Hepatocyte (in vitro differentiated cells): Measurements from ENCODE around the gene MUC5B. TPM values are rescaled to one million over a fixed set of nuclear protein-coding genes. Genes with fewer than 3 reads are reported as not detected.

Experiments used
- DNase-seq: peaks from one replicate; pipeline ENCODE4 v3.0.0-alpha.2; 2016; ENCODE audit warnings: low spot score
- H2AFZ ChIP-seq: fragments of 200-600 bp; sonication (generic); 2 replicates; pipeline ENCODE4 v1.6.0; 2016; ENCODE audit warnings: antibody characterized with exemption, mild to moderate bottlenecking
- H3K27ac ChIP-seq: fragments of 200-600 bp; sonication (generic); 2 replicates; pipeline ENCODE4 v1.5.1; 2016; ENCODE audit warnings: mild to moderate bottlenecking
- H3K27me3 ChIP-seq: fragments of 200-600 bp; sonication (generic); 2 replicates; pipeline ENCODE4 v1.6.1; 2016
- H3K36me3 ChIP-seq: fragments of 200-600 bp; sonication (generic); replicated peaks from 2 replicates; pipeline ENCODE4 v1.5.1; 2016; ENCODE audit warnings: low read depth; ENCODE audit not compliant: insufficient read depth
- H3K4me1 ChIP-seq: fragments of 200-600 bp; sonication (generic); 2 replicates; pipeline ENCODE4 v1.5.1; 2016; ENCODE audit warnings: mild to moderate bottlenecking, moderate library complexity; ENCODE audit not compliant: insufficient read depth
- H3K4me2 ChIP-seq: fragments of 200-600 bp; sonication (generic); 2 replicates; pipeline ENCODE4 v1.6.0; 2016
- H3K4me3 ChIP-seq: fragments of 200-600 bp; sonication (generic); 2 replicates; pipeline ENCODE4 v1.5.1; 2016; ENCODE audit warnings: mild to moderate bottlenecking
- H3K79me2 ChIP-seq: fragments of 200-600 bp; sonication (generic); 2 replicates; pipeline ENCODE4 v1.6.0; 2017; ENCODE audit warnings: mild to moderate bottlenecking
- H3K9me2 ChIP-seq: fragments of 200-600 bp; sonication (generic); replicated peaks from 2 replicates; pipeline ENCODE4 v1.6.0; 2017; ENCODE audit warnings: mild to moderate bottlenecking; ENCODE audit not compliant: insufficient read depth
- H3K9me3 ChIP-seq: fragments of 200-600 bp; sonication (generic); 2 replicates; pipeline ENCODE4 v1.5.1; 2016; ENCODE audit warnings: low read depth, mild to moderate bottlenecking
- H4K20me1 ChIP-seq: fragments of 200-600 bp; sonication (generic); 2 replicates; pipeline ENCODE4 v1.6.0; 2016; ENCODE audit warnings: mild to moderate bottlenecking; ENCODE audit not compliant: insufficient read depth, poor library complexity, severe bottlenecking
- EZH2 ChIP-seq: fragments of 200-600 bp; sonication (generic); IDR thresholded peaks from 2 replicates; pipeline ENCODE4 v1.6.1; 2016; ENCODE audit warnings: antibody characterized with exemption, mild to moderate bottlenecking, borderline replicate concordance
- EZH2phosphoT487 ChIP-seq: fragments of 200-600 bp; sonication (generic); IDR thresholded peaks from one replicate; pipeline ENCODE4 v1.6.1; 2018; ENCODE audit warnings: antibody characterized with exemption, mild to moderate bottlenecking, low read depth, moderate library complexity; ENCODE audit not compliant: unreplicated experiment, severe bottlenecking
- whole genome bisulfite sequencing: methylation state at CpG from one replicate; pipeline ENCODE4 v1.1.6; 2016; ENCODE audit warnings: low lambda C conversion rate; ENCODE audit errors: missing lambda C conversion rate; 5-methylcytosine and 5-hydroxymethylcytosine counted together
- polyA plus RNA-seq: library from polyadenylated mRNA; unstranded; fragments of >200 nt; fragmentation: Nextera tagmentation; extraction: Ambion mirVana; gene quantifications from 2 replicates; pipeline ENCODE4 v1.2.1, GENCODE V29; 2016
- total RNA-seq: library from RNA; depleted of rRNA; stranded (reverse); fragments of >200 nt; gene quantifications from 2 replicates; pipeline ENCODE4 v1.2.3, GENCODE V29; 2014
- TF ChIP-seq, protein P1 (sequence below): fragments of 200-600 bp; sonication (generic); IDR thresholded peaks from 2 replicates; pipeline ENCODE4 v1.5.1; 2016; ENCODE audit warnings: antibody characterized with exemption, mild to moderate bottlenecking; ENCODE audit not compliant: poor library complexity

Gene MUC5B
- total and polyA plus RNA-seq, 2 experiments from 2014 or later: 0.07 to 0.15 TPM

DNA sequence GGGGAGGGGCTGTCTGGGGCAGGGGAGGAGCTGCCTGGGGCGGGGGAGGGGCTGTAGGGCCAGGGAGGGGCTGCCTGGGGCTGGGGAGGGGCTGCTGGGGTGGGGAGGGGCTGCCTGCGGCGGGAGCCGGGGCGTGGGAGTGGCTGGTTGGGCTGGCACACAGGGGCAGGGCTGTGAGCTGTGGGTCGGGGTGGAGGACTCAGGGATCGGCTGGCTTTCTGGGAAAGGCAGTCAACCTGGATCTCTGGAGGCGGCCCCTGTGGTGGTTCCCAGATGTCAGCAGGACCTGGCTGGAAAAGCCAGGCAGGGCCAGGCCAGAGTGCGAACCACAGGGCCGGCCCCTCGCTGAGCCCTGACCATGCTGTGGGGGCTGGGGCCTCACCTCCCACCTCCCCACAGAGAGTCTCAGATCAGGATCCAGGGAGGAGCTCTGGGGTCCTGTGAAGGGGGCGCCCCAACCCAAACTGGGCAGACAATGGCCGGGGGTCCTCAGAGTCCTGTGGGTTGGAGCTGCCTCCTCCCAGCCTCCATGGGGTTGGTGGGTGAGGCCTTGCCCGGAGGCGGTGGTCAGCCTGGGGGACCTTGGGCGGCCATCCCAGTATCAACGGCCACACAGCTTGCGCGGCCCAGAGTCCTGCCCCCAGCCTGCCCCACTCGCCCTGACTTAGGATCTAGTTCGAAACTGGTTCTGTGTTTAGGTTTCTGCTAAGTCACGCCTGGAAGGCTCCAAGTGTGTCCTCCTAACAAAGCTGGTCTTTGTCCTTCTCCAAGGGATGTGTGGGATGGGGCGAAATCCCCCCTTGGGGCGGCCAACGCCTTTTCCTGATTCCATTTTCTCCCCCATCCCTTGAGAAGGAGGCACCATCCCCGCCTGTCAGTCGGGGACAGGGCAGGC, 1.9 kb downstream of the MUC5B start:
- H2AFZ ChIP-seq: no peak overlapping the region
- no peaks in the 10 kb centered on the region for H3K9me2 ChIP-seq
- H3K4me1 ChIP-seq: no peaks in the 10 kb centered on the region
- no peaks in the 10 kb centered on the region for H4K20me1 ChIP-seq
- DNase-seq: no peak
- 85% methylated on average over 21 of the region's 27 CpGs for WGBS
- no peak overlapping the region for H3K27ac ChIP-seq
- no peak for TF ChIP-seq EZH2
- TF ChIP-seq, protein P1, sequence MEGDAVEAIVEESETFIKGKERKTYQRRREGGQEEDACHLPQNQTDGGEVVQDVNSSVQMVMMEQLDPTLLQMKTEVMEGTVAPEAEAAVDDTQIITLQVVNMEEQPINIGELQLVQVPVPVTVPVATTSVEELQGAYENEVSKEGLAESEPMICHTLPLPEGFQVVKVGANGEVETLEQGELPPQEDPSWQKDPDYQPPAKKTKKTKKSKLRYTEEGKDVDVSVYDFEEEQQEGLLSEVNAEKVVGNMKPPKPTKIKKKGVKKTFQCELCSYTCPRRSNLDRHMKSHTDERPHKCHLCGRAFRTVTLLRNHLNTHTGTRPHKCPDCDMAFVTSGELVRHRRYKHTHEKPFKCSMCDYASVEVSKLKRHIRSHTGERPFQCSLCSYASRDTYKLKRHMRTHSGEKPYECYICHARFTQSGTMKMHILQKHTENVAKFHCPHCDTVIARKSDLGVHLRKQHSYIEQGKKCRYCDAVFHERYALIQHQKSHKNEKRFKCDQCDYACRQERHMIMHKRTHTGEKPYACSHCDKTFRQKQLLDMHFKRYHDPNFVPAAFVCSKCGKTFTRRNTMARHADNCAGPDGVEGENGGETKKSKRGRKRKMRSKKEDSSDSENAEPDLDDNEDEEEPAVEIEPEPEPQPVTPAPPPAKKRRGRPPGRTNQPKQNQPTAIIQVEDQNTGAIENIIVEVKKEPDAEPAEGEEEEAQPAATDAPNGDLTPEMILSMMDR: no peak
- no peak for TF ChIP-seq EZH2phosphoT487
- H3K4me3 ChIP-seq: no peak overlapping the region
- no peaks in the 10 kb centered on the region for H3K9me3 ChIP-seq
- no peaks in the 10 kb centered on the region for H3K79me2 ChIP-seq
- no peak overlapping the region for H3K4me2 ChIP-seq
- no peaks in the 10 kb centered on the region for H3K27me3 ChIP-seq
- no peaks in the 10 kb centered on the region for H3K36me3 ChIP-seq

DNA sequence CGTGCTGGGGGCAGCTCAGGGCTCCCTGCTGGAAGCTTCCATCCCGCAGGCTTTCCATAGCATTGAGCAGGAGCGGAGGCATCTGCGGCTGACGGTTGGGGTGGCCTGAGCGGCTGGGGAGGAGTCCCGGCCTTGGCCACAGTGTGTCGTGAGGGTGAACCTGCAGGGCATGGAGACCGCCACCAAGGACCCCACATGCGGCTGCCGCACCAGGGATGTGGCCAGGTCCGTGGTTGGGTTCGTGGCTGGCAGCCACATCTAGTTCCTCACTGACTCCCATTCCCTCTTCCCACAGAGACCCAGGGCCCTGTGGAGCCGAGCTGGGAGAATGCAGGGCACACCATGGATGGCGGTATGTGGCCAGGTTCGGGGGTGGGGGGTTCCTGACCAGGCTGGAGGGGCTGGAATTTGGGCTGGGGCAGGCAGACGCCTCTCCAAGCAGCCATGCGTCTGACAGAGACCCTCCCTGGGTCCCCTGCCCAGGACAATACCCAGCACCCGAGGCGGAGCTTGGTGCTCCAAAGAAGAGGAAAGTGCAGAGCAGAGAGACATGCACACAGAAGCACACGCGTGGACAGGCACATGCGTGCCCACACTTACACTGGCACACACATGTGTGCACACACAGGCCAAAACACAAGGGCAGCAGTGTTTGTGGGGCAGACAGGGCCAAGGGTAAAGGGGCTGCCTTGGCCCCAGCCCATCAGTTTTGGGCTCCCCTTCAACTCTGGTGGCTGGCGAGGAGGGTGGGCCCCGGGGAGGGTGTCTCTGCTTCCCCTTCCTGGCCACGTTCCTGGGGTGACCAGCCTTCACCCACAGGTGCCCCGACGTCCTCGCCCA, 2.7 kb downstream of the MUC5B start:
- Histone ChIP-seq H3K9me3 (no peaks in the 10 kb centered on the region), H3K4me3 (no peak overlapping the region), H3K9me2 (no peaks in the 10 kb centered on the region), H4K20me1 (no peaks in the 10 kb centered on the region), H3K27me3 (no peaks in the 10 kb centered on the region), H3K4me1 (no peaks in the 10 kb centered on the region), H2AFZ (no peak overlapping the region), H3K27ac (no peak overlapping the region), H3K36me3 (no peaks in the 10 kb centered on the region), H3K4me2 (no peak overlapping the region), H3K79me2 (no peaks in the 10 kb centered on the region)
- no peak for DNase-seq
- WGBS: 95% methylated on average over 22 of the region's 29 CpGs
- TF ChIP-seq EZH2phosphoT487: no peak
- TF ChIP-seq, protein P1: no peak
- no peak for TF ChIP-seq EZH2

DNA sequence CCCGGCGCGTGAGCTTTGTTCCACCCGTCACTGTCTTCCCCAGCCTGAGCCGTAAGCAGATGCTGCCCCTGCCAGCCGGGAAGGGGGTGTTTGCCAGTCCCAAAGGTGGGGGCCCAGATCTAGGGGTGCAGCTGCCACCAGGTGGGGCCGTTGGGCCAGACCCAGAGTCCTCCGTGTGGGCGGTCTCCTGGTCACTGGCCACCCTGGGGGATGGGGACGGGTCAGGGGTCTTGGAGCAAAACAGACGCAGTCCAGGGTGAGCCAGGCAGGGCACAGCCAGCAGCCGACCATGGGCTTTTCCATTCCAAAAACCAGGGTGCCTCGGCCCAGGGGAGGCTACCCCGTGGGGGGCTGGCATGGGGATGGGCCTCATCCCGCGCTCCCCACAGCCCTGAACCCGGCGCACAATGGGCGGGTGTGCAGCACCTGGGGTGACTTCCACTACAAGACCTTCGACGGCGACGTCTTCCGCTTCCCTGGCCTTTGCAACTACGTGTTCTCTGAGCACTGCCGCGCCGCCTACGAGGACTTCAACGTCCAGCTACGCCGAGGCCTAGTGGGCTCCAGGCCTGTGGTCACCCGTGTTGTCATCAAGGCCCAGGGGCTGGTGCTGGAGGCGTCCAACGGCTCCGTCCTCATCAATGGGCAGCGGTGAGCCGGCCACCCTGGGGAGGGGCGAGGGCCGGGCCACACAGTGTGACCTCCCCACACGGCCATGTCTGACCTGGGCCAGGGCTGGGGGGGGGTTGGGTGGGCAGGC, 3.5 kb downstream of the MUC5B start:
- Histone ChIP-seq H3K9me2 (no peaks in the 10 kb centered on the region), H3K36me3 (no peaks in the 10 kb centered on the region), H3K27me3 (no peaks in the 10 kb centered on the region), H2AFZ (no peak overlapping the region), H3K4me1 (no peaks in the 10 kb centered on the region), H3K27ac (no peak overlapping the region), H4K20me1 (no peaks in the 10 kb centered on the region), H3K4me2 (no peak overlapping the region), H3K9me3 (no peaks in the 10 kb centered on the region), H3K4me3 (no peak overlapping the region), H3K79me2 (no peaks in the 10 kb centered on the region)
- DNase-seq: no peak
- 90% methylated on average over 27 of the region's 41 CpGs for WGBS
- TF ChIP-seq, protein P1: no peak
- TF ChIP-seq EZH2phosphoT487: no peak
- TF ChIP-seq EZH2: no peak
